HG03571 (cell line): ENCODE measurements around the gene MLANA.

Experiments
- ATAC-seq: cut with Tn5 transposase; IDR thresholded peaks from one replicate; pipeline ENCODE4 v1.9.1; 2021; ENCODE audit not compliant: unreplicated experiment

Gene MLANA

DNA sequence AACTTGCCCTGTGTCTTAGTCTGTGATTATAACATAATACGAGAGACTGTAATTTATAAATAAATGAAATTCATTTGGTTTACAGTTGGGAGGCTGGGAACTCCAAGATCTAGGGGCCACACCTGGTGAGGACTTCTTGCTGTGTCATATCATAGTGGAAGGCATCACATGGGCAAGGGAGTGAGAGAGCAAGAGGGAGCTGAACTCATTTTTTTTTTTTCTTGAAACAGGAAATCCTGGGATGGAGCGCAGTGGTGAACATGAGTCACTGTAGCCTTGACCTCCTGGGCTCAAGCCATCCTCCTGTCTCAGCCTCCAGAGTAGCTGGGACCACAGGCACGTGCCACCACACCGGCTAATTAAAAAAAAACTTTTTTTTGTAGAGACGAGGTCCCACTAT is 7.2 kb downstream of the MLANA start:
- ATAC-seq = no peak

DNA sequence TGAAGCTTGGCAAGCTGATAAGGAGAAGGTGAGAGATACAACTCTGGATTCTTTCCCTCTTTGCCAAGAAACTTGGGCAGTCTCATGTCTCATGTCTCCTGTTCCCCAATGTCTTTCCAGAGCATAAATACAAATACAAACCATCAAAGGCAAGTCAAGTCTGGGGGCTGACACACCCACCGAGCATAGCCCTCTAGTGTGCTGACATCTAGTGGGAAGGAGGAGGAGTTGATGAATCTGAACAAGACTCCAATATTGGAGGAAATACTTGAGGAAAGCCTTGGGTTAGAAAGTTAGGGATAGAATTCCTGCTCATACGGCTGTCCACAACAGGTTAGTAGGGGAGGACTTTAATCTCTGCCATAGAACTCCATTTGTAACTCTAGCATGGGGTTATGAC is 8.6 kb downstream of the MLANA start:
- ATAC-seq = no peak

- ATAC-seq = no peak
Observed at GRCh38 chr9:5900622-5901021, 9.9 kb downstream of the MLANA start.

DNA sequence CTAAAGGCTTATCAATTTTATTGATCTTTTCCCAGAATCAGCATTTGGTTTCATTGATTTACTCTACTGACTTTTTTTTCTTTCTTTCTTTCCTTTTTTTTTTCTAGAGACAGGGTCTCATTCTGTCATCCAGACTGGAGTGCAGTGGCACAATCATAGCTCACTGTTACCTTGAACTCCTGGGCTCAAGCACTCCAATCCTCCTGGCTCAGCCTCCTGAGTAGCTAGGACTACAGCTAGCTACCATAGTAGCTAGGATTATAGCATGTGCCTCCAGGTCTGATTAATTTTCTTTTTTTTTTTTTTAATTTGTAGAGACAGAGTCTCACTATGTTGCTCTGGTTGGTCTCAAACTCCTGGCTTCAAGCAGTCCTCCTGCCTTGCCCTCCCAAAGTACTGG is 11.7 kb downstream of the MLANA start:
- no peak for ATAC-seq

DNA sequence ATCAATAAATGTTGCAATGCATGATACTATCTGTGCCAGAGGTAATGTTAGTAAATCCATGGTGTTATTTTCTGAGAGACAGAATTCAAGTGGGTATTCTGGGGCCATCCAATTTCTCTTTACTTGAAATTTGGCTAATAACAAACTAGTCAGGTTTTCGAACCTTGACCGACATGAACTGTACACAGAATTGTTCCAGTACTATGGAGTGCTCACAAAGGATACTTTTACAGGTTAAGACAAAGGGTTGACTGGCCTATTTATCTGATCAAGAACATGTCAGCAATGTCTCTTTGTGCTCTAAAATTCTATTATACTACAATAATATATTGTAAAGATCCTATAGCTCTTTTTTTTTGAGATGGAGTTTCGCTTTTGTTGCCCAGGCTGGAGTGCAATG is 18.2 kb downstream of the MLANA start:
- no peak for ATAC-seq

DNA sequence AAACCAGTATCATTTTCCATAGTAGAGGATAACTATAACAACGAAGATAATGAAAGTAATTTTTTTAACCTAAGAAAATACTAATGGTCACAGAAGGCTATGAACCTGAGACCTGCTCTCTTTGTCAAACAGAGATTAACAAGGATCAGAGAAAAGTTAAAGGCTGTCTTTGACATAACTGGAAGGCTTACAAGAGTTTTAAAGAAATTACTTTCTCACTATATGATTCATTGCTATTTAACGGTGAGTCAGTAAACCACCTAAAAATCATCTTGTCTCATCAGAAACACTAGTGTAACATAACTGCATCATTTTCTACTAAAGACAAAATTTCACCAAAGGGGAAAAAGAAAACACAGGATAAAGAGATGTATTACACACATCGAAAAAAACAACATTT is 19.3 kb downstream of the MLANA start:
- no peak for ATAC-seq

GRCh38 chr9:5910413-5911057 is 19.8 kb downstream of the MLANA start:
- ATAC-seq = no peak

GRCh38 chr9:5915438-5915837 is 24.7 kb downstream of the MLANA start:
- no peak for ATAC-seq

GRCh38 chr9:5917273-5917672 is 26.6 kb downstream of the MLANA start:
- ATAC-seq = no peak

GRCh38 chr9:5917888-5918287 is 27.2 kb downstream of the MLANA start:
- no peak for ATAC-seq

- ATAC-seq = no peak
Observed at GRCh38 chr9:5918460-5918859, 27.8 kb downstream of the MLANA start.

DNA sequence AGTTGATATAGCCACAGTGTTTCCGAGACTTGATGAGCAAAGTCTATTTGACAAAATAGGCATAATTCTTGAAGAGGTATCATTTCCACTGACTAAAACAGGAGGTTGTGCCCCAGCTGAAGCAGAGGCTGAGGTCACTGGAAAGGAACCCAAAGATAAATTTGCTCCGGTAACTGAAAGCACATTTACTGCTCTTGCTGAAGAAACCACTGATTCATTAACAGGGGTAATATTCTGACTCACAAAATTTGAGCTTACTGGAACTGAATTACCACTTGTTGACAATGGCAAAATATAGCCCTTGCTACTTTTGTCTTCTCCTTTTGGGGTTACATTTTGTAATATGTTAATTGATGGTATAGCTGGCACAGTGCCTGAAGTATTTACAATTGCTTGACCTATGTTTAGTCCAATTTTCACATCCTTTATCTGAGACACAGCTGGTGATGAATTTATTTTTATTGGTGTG is 30.2 kb downstream of the MLANA start:
- peak; percentile 74 for ATAC-seq

GRCh38 chr9:5922192-5922591 is 31.5 kb downstream of the MLANA start:
- peak; percentile 65 for ATAC-seq

GRCh38 chr9:5931657-5932056 is 41.0 kb downstream of the MLANA start:
- no peak for ATAC-seq

DNA sequence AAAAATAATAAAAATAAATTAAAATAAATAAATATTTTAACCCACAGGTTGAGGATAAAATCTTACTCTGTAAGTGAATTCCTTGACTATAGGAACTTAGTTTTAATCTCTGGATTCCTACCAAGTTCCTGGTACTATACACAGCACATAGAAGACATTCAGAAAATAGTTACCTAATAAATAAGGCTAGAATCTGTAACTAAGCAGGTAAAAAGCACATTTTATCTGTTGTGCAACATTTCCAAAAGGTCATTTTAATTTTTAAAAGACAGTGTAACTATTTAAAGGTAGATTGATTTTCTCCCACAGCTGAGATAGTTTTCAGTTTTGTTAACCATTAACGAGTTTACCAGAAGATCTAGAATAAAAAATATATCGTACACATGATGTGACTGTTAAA is 47.8 kb downstream of the MLANA start:
- ATAC-seq = no peak

- ATAC-seq = no peak
Observed at GRCh38 chr9:5939530-5939929, 48.8 kb downstream of the MLANA start.

GRCh38 chr9:5941214-5941613 is 50.5 kb downstream of the MLANA start:
- no peak for ATAC-seq

DNA sequence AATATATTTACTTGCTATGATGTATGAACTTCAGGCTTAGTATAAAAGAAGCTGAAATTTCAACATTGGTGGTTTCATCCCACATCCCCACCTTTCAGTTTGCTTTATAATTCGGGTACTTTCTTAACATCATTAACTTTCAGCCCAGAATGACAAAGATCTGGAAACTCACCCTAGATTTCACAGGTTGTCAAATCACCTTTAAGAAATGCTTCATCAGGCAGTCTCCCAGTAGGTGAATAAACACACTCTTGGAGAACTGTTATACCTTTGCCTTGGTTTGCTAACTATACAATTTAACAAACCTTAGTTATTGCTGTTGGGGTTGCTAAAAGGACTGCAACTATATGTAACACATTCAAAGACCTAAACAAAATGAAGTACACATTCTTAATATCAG is 54.4 kb downstream of the MLANA start:
- no peak for ATAC-seq

- ATAC-seq = no peak
Observed at GRCh38 chr9:5947912-5948311, 57.2 kb downstream of the MLANA start.

GRCh38 chr9:5949103-5949699 is 58.5 kb downstream of the MLANA start:
- ATAC-seq = no peak

DNA sequence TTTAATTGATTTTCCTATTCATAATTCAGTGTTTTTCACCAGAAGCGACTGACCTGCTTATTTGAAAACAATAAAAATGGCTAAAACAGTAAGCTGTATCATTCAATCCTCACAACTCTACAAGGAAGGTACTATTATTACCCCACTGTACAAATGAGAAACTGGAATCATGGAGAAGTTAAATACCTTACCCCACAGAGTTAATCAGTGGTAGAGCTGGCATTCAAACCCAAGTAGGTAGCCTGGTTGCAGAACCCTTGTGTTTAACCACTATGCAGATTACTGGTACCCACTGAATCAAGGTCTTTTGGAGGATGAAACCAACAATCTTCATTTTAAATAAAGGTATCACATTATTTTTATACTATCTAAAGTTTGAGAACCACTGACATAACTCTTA is 59.6 kb downstream of the MLANA start:
- ATAC-seq = no peak

- no peak for ATAC-seq
Observed at GRCh38 chr9:5951686-5952211, 61.1 kb downstream of the MLANA start.
